ENCODE measurements around the gene ATP6V0D1.

The ATP6V0D1 gene

GRCh38 chr16:67460961-67461360 is 20.0 kb downstream of the ATP6V0D1 start:
- no peak for DNase-seq

GRCh38 chr16:67460168-67460567 is 20.8 kb downstream of the ATP6V0D1 start:
- no peak for DNase-seq

GRCh38 chr16:67459861-67460150 is 21.2 kb downstream of the ATP6V0D1 start:
- no peak for DNase-seq

- no peak for DNase-seq
Observed at GRCh38 chr16:67459066-67459860, 21.7 kb downstream of the ATP6V0D1 start.

- no peak for DNase-seq
Observed at GRCh38 chr16:67458121-67458641, 22.8 kb downstream of the ATP6V0D1 start.

GRCh38 chr16:67457611-67458010 is 23.3 kb downstream of the ATP6V0D1 start:
- DNase-seq, result no peak

GRCh38 chr16:67456391-67457081 is 24.4 kb downstream of the ATP6V0D1 start:
- DNase-seq, result no peak

GRCh38 chr16:67454852-67455251 is 26.1 kb downstream of the ATP6V0D1 start:
- no peak for DNase-seq

- DNase-seq, result no peak
Observed at GRCh38 chr16:67454104-67454503, 26.9 kb downstream of the ATP6V0D1 start.

- no peak for DNase-seq
Observed at GRCh38 chr16:67451704-67452435, 29.1 kb downstream of the ATP6V0D1 start.

- DNase-seq, result no peak
Observed at GRCh38 chr16:67451061-67451703, 29.8 kb downstream of the ATP6V0D1 start.

GRCh38 chr16:67449739-67450138 is 31.2 kb downstream of the ATP6V0D1 start:
- no peak for DNase-seq

- DNase-seq, result no peak
Observed at GRCh38 chr16:67449336-67449735, 31.6 kb downstream of the ATP6V0D1 start.

- DNase-seq, result no peak
Observed at GRCh38 chr16:67448580-67448979, 32.4 kb downstream of the ATP6V0D1 start.

- DNase-seq, result peak; percentile 83
Observed at GRCh38 chr16:67447508-67448076, 33.4 kb downstream of the ATP6V0D1 start.

GRCh38 chr16:67446968-67447507 is 33.9 kb downstream of the ATP6V0D1 start:
- no peak for DNase-seq

GRCh38 chr16:67445913-67446907 is 34.7 kb downstream of the ATP6V0D1 start:
- DNase-seq, result no peak

GRCh38 chr16:67445441-67445912 is 35.5 kb downstream of the ATP6V0D1 start:
- no peak for DNase-seq

- no peak for DNase-seq
Observed at GRCh38 chr16:67445126-67445426, 35.9 kb downstream of the ATP6V0D1 start.

- no peak for DNase-seq
Observed at GRCh38 chr16:67444259-67445125, 36.5 kb downstream of the ATP6V0D1 start.

Measured in activated effector memory CD4-positive, alpha-beta T cell treated with anti-CD3 and anti-CD28 coated beads, Interleukin-2, amount 50 U/mL, for 16 hours (primary cell).